Peyer's patch (tissue), 4 donors: Measurements from ENCODE around the gene DCAF11. TPM values are rescaled to one million over a fixed set of nuclear protein-coding genes. Genes with fewer than 3 reads are reported as not detected.
A peak's percentile ranks its signal among the peaks of the same experiment; 100 is the strongest.

ENCODE experiments used
- DNase-seq, 3 donors: peaks; one replicate each; pipeline ENCODE4 v3.0.0-alpha.2; 2017 to 2019
- H3K27ac ChIP-seq, 4 donors: fragments of 200-600 bp; sonication (generic); one replicate each; pipeline ENCODE4 v1.5.1; 2016 to 2019
- H3K27me3 ChIP-seq, 2 donors: fragments of 200-600 bp; sonication (generic); one replicate each; pipeline ENCODE4 v1.5.1; 2019
- H3K36me3 ChIP-seq, 3 donors: fragments of 200-600 bp; sonication (generic); one replicate each; pipeline ENCODE4 v1.5.1; 2016 to 2019
- H3K4me1 ChIP-seq, 4 donors: fragments of 200-600 bp; sonication (generic); one replicate each; pipeline ENCODE4 v1.5.1; 2016 to 2019
- H3K4me3 ChIP-seq, 4 donors: fragments of 200-600 bp; sonication (generic); 1 replicate in 3 of 4; 2 replicates in 1 of 4; pipeline ENCODE4 v1.5.1; 2016 to 2019; ENCODE audit warnings: mild to moderate bottlenecking in 1 of 4
- H3K9me3 ChIP-seq, 4 donors: fragments of 200-600 bp; sonication (generic); one replicate each; pipeline ENCODE4 v1.5.1; 2016 to 2019; ENCODE audit warnings: mild to moderate bottlenecking in 1 of 4
- POLR2A ChIP-seq, 2 donors: fragments of 450-650 bp; IDR thresholded peaks; one replicate each; pipeline ENCODE4 v1.5.1; 2017; ENCODE audit warnings: antibody characterized with exemption in 2 of 2, mild to moderate bottlenecking in 2 of 2, moderate library complexity in 2 of 2
- total RNA-seq, 4 donors: library from RNA; depleted of rRNA; stranded (reverse); fragments of >200 nt; gene quantifications; one replicate each; pipeline ENCODE4 v1.1.0, GENCODE V29; 2016
- TF ChIP-seq, protein P1 (sequence below), 6 experiments: fragments of 450-650 bp in 4 of 6; fragments of 200-600 bp in 2 of 6; sonication (generic) in 1 of 6; IDR thresholded peaks; one replicate each; pipeline ENCODE4 v1.5.1; 2017 to 2019; ENCODE audit warnings: antibody characterized with exemption in 6 of 6, mild to moderate bottlenecking in 3 of 6, moderate library complexity in 1 of 6

The DCAF11 gene
- total RNA-seq, 4 donors from 2014 or later, result 113 to 214 (median 176) TPM

DNA sequence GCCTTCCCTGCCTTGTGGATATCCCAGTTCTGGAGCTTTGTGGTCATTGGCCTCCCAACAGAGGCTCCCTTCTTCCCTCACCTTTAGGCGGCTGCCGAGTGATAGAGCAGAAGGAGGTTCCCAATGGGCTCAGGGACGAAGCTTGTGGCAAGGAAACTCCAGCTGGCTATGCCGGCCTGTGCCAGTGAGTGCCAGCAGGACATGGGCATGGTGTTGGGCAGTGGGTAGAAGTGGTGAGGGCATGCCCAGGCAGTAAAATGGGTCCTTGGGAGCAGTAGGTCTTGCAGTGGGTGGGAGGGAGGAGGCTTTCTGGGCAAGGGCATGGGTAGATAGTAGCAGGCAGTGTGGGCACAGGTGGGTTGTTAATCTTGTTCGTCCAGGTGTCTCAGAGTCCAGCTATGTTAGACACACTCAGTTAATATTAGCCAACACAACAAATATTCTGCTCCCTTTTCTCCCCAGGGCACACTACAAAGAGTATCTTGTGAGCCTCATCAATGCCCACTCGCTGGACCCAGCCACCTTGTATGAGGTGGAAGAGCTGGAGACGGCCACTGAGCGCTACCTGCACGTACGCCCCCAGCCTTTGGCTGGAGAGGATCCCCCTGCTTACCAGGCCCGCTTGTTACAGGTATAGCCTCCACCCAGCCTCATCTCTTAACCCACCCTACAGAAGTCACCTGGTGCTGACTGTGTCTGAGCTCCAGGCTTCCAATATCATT lies 45.4 kb downstream of the DCAF11 start:
- Histone ChIP-seq H3K9me3 (no peaks in the 10 kb centered on the region), H3K27ac (peak overlapping the region; percentile 91 to 96 (median 95)), H3K36me3 (peaks cover 0 to 69% (median 7%) of the 10 kb centered on the region in 3 donors), H3K27me3 (no peaks in the 10 kb centered on the region), H3K4me1 (peaks cover 5 to 31% (median 15%) of the 10 kb centered on the region in 4 donors), H3K4me3 (no peak overlapping the region)
- TF ChIP-seq POLR2A (IDR thresholded peaks at IDR 0.05), result no peak
- TF ChIP-seq, protein P1, sequence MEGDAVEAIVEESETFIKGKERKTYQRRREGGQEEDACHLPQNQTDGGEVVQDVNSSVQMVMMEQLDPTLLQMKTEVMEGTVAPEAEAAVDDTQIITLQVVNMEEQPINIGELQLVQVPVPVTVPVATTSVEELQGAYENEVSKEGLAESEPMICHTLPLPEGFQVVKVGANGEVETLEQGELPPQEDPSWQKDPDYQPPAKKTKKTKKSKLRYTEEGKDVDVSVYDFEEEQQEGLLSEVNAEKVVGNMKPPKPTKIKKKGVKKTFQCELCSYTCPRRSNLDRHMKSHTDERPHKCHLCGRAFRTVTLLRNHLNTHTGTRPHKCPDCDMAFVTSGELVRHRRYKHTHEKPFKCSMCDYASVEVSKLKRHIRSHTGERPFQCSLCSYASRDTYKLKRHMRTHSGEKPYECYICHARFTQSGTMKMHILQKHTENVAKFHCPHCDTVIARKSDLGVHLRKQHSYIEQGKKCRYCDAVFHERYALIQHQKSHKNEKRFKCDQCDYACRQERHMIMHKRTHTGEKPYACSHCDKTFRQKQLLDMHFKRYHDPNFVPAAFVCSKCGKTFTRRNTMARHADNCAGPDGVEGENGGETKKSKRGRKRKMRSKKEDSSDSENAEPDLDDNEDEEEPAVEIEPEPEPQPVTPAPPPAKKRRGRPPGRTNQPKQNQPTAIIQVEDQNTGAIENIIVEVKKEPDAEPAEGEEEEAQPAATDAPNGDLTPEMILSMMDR (IDR thresholded peaks at IDR 0.05), result no peak
- DNase-seq, result peak in 1 of 3 donors; percentile 50

DNA sequence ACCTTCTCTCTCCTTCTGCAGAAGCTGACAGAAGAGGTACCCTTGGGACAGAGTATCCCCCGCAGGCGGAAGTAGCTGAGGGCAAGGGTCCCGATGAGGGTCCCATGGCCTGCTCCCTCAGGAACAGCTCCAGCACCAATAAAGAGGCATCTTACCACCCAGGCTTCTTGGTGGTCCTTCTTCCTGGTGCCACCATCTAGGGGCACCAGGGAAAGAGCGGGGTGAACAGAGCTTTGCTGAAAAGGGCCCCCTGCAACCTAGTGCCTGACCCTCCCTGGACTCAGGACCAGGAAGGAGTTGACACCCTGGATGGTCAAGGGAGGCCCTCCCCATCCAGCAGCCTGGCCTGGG lies 45.9 kb downstream of the DCAF11 start:
- Histone ChIP-seq H3K4me1 (peaks cover 5 to 31% (median 15%) of the 10 kb centered on the region in 4 donors), H3K4me3 (peak overlapping the region in 1 of 4 donors; percentile 63), H3K9me3 (no peaks in the 10 kb centered on the region), H3K27me3 (no peaks in the 10 kb centered on the region), H3K36me3 (peaks cover 0 to 69% (median 7%) of the 10 kb centered on the region in 3 donors), H3K27ac (peak overlapping the region; percentile 91 to 96 (median 95))
- no peak for DNase-seq
- TF ChIP-seq POLR2A (IDR thresholded peaks at IDR 0.05), result no peak
- TF ChIP-seq, protein P1 (IDR thresholded peaks at IDR 0.05), result no peak

DNA sequence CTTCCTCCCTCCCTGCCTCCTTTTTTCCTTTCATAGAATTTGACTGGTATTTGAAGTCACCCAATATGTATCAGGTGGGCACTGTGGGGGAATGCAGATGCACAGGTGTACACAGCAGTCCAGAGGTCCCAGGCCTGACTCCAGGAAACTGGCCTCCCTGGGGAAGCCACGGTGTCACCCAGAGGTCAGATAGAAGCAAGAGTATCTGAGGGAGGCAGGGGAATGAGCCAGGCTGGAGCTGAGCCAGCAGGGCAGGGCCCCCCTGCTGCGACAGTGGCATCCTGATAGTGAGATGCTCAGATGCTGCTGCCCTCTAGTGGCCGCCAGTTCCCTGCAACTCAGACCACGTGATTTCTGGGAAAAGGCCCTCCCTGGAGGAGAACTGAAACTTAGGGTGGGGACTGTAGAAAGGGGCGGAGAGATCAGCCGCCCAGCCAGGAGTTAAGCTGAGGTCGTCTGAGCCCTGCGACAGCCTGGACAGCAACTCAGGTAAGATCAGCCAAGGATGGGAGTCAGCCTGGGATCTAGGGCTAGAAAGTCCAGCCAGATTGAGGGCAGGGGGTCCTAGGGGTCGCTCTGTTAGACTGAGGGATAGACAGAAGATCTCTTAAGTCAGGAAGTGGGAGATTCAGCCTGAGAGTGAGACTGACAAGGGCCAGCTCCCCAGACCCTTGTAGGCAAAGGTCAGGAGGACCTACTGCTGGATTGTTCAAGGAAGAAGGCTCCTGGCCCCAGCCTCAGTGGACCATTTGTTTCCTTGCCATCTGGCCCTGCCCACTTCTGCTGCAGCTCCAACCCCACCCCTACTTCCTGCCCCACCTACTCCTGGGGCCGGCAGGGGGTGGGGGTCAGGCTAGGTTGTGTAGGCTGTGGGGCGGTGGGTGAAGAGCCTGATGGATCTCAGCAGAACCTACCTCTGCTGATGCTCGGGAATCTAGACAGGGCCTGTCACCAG lies 46.5 kb downstream of the DCAF11 start, which contains the start of gene IRF9:
IRF9 (plus strand) TSS at position 416 of the 955 bp plus-strand sequence. CDS start 880 bp downstream, outside the sequence.
- Histone ChIP-seq H3K27ac (peak within 1 kb of the TSS; percentile 91 to 96 (median 95)), H3K4me3 (peak within 1 kb of the TSS; percentile 53 to 77 (median 68)), H3K4me1 (peaks cover 5 to 31% (median 15%) of the 10 kb centered on the region in 4 donors), H3K36me3 (peaks cover 0 to 69% (median 5%) of the 10 kb centered on the region in 3 donors), H3K9me3 (no peaks in the 10 kb centered on the region), H3K27me3 (no peaks in the 10 kb centered on the region)
- peak; percentile 97 to 99 (median 99) for DNase-seq
- peak; percentile 68 to 80 for TF ChIP-seq POLR2A (IDR thresholded peaks at IDR 0.05)
- TF ChIP-seq, protein P1 (IDR thresholded peaks at IDR 0.05), result peak; percentile 95 to 99 (median 98)

DNA sequence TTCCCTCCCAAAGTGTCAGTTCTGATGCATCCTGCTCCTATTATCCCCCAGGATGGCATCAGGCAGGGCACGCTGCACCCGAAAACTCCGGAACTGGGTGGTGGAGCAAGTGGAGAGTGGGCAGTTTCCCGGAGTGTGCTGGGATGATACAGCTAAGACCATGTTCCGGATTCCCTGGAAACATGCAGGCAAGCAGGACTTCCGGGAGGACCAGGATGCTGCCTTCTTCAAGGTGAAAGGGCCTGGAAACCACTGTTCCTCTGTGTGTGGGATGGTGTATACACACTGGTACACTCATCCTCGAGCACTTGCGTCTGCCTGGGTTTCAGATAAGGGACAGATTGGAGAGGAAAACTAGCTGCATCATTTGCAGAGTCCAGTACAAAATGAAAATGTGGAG lies 47.5 kb downstream of the DCAF11 start:
- peak in 1 of 3 donors; percentile 37 for DNase-seq
- TF ChIP-seq, protein P1 (IDR thresholded peaks at IDR 0.05), result no peak
- TF ChIP-seq POLR2A (IDR thresholded peaks at IDR 0.05), result no peak
- peaks cover 0 to 69% (median 3%) of the 10 kb centered on the region in 3 donors for H3K36me3 ChIP-seq

DNA sequence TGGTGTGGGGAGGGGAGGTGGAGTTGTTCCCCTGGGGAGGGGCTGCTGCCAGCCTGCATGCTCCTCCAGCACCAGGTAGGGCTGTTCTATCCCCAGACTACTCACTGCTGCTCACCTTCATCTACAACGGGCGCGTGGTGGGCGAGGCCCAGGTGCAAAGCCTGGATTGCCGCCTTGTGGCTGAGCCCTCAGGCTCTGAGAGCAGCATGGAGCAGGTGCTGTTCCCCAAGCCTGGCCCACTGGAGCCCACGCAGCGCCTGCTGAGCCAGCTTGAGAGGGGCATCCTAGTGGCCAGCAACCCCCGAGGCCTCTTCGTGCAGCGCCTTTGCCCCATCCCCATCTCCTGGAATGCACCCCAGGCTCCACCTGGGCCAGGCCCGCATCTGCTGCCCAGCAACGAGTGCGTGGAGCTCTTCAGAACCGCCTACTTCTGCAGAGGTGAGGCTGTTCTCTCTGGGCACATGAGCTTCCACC lies 50.0 kb downstream of the DCAF11 start:
- H3K36me3 ChIP-seq, result peaks cover 0 to 70% (median 0%) of the 10 kb centered on the region in 3 donors
- H3K27me3 ChIP-seq, result no peaks in the 10 kb centered on the region
- no peaks in the 10 kb centered on the region for H3K9me3 ChIP-seq
- TF ChIP-seq POLR2A (IDR thresholded peaks at IDR 0.05), result no peak
- TF ChIP-seq, protein P1 (IDR thresholded peaks at IDR 0.05), result no peak
- H3K4me3 ChIP-seq, result no peak overlapping the region
- peaks cover 5 to 31% (median 15%) of the 10 kb centered on the region in 4 donors for H3K4me1 ChIP-seq
- no peak overlapping the region for H3K27ac ChIP-seq
- peak in 1 of 3 donors; percentile 35 for DNase-seq

More for the DNA sequence above, 47.5 kb downstream of the DCAF11 start:
- peaks cover 5 to 31% (median 15%) of the 10 kb centered on the region in 4 donors for H3K4me1 ChIP-seq
- no peaks in the 10 kb centered on the region for H3K27me3 ChIP-seq
- H3K27ac ChIP-seq, result peak overlapping the region; percentile 91 to 96 (median 95)
- peak overlapping the region; percentile 53 to 77 (median 68) for H3K4me3 ChIP-seq
- H3K9me3 ChIP-seq, result no peaks in the 10 kb centered on the region
